GM03348 (cell line): ENCODE measurements around the gene ATPAF2.
A peak's percentile ranks its signal among the peaks of the same experiment; 100 is the strongest.
"Not testable (repeated sequence)": the region's sequence is repeated elsewhere in the genome, so short reads cannot be mapped to it uniquely, and the experiment has no call there.

ENCODE experiments used
- DNase-seq: peaks from one replicate; pipeline ENCODE4 v3.0.0; 2012; ENCODE audit warnings: low spot score

ATPAF2 gene

GRCh38 chr17:18009609-18010420, 29.2 kb downstream of the ATPAF2 start:
- DNase-seq, result no peak

GRCh38 chr17:18008496-18009268, 30.3 kb downstream of the ATPAF2 start:
- peak; percentile 80 for DNase-seq

- no peak for DNase-seq
Observed at GRCh38 chr17:18006495-18007239, 32.3 kb downstream of the ATPAF2 start.

- DNase-seq, result no peak
Observed at GRCh38 chr17:18005496-18005895, 33.5 kb downstream of the ATPAF2 start.

- DNase-seq, result no peak
Observed at GRCh38 chr17:18004884-18005305, 34.1 kb downstream of the ATPAF2 start.

- no peak for DNase-seq
Observed at GRCh38 chr17:18004345-18004744, 34.6 kb downstream of the ATPAF2 start.

GRCh38 chr17:18002171-18002570, 36.8 kb downstream of the ATPAF2 start:
- DNase-seq, result peak; percentile 33

GRCh38 chr17:18000030-18000408, 38.9 kb downstream of the ATPAF2 start:
- no peak for DNase-seq

GRCh38 chr17:17999364-18000029, 39.5 kb downstream of the ATPAF2 start:
- DNase-seq, result no peak

GRCh38 chr17:17998934-17999333, 40.0 kb downstream of the ATPAF2 start:
- no peak for DNase-seq

GRCh38 chr17:17995887-17996286, 43.1 kb downstream of the ATPAF2 start:
- not testable (repeated sequence) for DNase-seq

GRCh38 chr17:17994271-17995069, 44.5 kb downstream of the ATPAF2 start:
- no peak for DNase-seq

- DNase-seq, result no peak
Observed at GRCh38 chr17:17993852-17994251, 45.1 kb downstream of the ATPAF2 start.

- no peak for DNase-seq
Observed at GRCh38 chr17:17993366-17993765, 45.6 kb downstream of the ATPAF2 start.

GRCh38 chr17:17990282-17990681, 48.7 kb downstream of the ATPAF2 start:
- no peak for DNase-seq

GRCh38 chr17:17989618-17990017, 49.4 kb downstream of the ATPAF2 start:
- DNase-seq, result no peak

GRCh38 chr17:17989081-17989480, 49.9 kb downstream of the ATPAF2 start:
- no peak for DNase-seq

GRCh38 chr17:17988427-17988945, 50.5 kb downstream of the ATPAF2 start:
- no peak for DNase-seq

GRCh38 chr17:17987901-17988300, 51.1 kb downstream of the ATPAF2 start:
- DNase-seq, result no peak

- no peak for DNase-seq
Observed at GRCh38 chr17:17987187-17987896, 51.6 kb downstream of the ATPAF2 start.
